ENCODE data around the gene CTRB1. TPM values are rescaled to one million over a fixed set of nuclear protein-coding genes. Genes with fewer than 3 reads are reported as not detected.

CTRB1 gene
- total RNA-seq, 2 experiments from 2014 or later, result not detected

Other genes with a start within 250 kb of the CTRB1 start
- 10 to 100 TPM; 63.5 to 65.7 TPM for gene WDR59, start 233.9 kb upstream of the CTRB1 start, total RNA-seq
- gene ZNRF1, start 220.0 kb upstream of the CTRB1 start, total RNA-seq, result 10 to 100 TPM; 40.9 to 45.6 TPM
- under 1 TPM; 0.43 to 0.75 TPM for gene LDHD, start 102.2 kb upstream of the CTRB1 start, total RNA-seq
- 10 to 100 TPM; 17.2 to 19.4 TPM for gene ZFP1, start 70.5 kb upstream of the CTRB1 start, total RNA-seq
- not detected for gene CTRB2, start 11.8 kb upstream of the CTRB1 start, total RNA-seq
- gene BCAR1, start 32.6 kb downstream of the CTRB1 start, total RNA-seq, result 1 to 10 TPM in 1 of 2 experiments, under 1 TPM in 1; 0.78 to 1.1 TPM
- gene CFDP1, start 214.5 kb downstream of the CTRB1 start, total RNA-seq, result 10 to 100 TPM; 37.6 to 41.3 TPM
- 10 to 100 TPM; 24.3 to 25.6 TPM for gene TMEM170A, start 245.7 kb downstream of the CTRB1 start, total RNA-seq

All from activated CD4-positive, alpha-beta memory T cell treated with anti-CD3 and anti-CD28 coated beads for 36 hours (primary cell).